ENCODE measurements around the gene CHGA. TPM values are rescaled to one million over a fixed set of nuclear protein-coding genes. Genes with fewer than 3 reads are reported as not detected.

The CHGA gene
- polyA plus RNA-seq, 1 experiment = not detected

- Histone ChIP-seq H3K27ac (ENCODE audit: low read depth, low read length) (no peak overlapping the region), H3K27me3 (ENCODE audit: control insufficient read depth, insufficient read depth, low read length) (no peaks in the 10 kb centered on the region), H3K4me3 (ENCODE audit: low read depth, low read length) (no peak overlapping the region), H3K9me3 (ENCODE audit: control insufficient read depth, insufficient read depth, low read length) (peaks cover 27% of the 10 kb centered on the region)
- DNase-seq (ENCODE audit: low read depth, low spot score) = no peak
- no peak for TF ChIP-seq CTCF (IDR thresholded peaks at IDR 0.05; ENCODE audit: low read depth, low read length)
- POLR2A ChIA-PET = no interaction called here
- CTCF ChIA-PET = no interaction called here
These were observed 53.3 kb downstream of the CHGA start for GRCh38 chr14:92976268-92976667.

- Histone ChIP-seq H3K27ac (ENCODE audit: low read depth, low read length) (no peak overlapping the region), H3K9me3 (ENCODE audit: control insufficient read depth, insufficient read depth, low read length) (peaks cover 21% of the 10 kb centered on the region), H3K27me3 (ENCODE audit: control insufficient read depth, insufficient read depth, low read length) (no peaks in the 10 kb centered on the region), H3K4me3 (ENCODE audit: low read depth, low read length) (no peak overlapping the region)
- ChIA-PET CTCF (no interaction called here), POLR2A (no interaction called here)
- no peak for TF ChIP-seq CTCF (IDR thresholded peaks at IDR 0.05; ENCODE audit: low read depth, low read length)
- DNase-seq (ENCODE audit: low read depth, low spot score) = no peak
These were observed 55.5 kb downstream of the CHGA start for GRCh38 chr14:92978229-92979021.

GRCh38 chr14:92980866-92981265 lies 57.9 kb downstream of the CHGA start:
- no peak for DNase-seq (ENCODE audit: low read depth, low spot score)
- peaks cover 8% of the 10 kb centered on the region for H3K9me3 ChIP-seq (ENCODE audit: control insufficient read depth, insufficient read depth, low read length)
- TF ChIP-seq CTCF (IDR thresholded peaks at IDR 0.05; ENCODE audit: low read depth, low read length) = no peak
- ChIA-PET POLR2A (no interaction called here), CTCF (no interaction called here)
- H3K4me3 ChIP-seq (ENCODE audit: low read depth, low read length) = no peak overlapping the region
- H3K27me3 ChIP-seq (ENCODE audit: control insufficient read depth, insufficient read depth, low read length) = no peaks in the 10 kb centered on the region
- no peak overlapping the region for H3K27ac ChIP-seq (ENCODE audit: low read depth, low read length)

- no peak overlapping the region for H3K27ac ChIP-seq (ENCODE audit: low read depth, low read length)
- no peak overlapping the region for H3K4me3 ChIP-seq (ENCODE audit: low read depth, low read length)
- CTCF ChIA-PET = no interaction called here
- H3K9me3 ChIP-seq (ENCODE audit: control insufficient read depth, insufficient read depth, low read length) = peaks cover 8% of the 10 kb centered on the region
- TF ChIP-seq CTCF (IDR thresholded peaks at IDR 0.05; ENCODE audit: low read depth, low read length) = no peak
- DNase-seq (ENCODE audit: low read depth, low spot score) = no peak
- POLR2A ChIA-PET = no interaction called here
- no peaks in the 10 kb centered on the region for H3K27me3 ChIP-seq (ENCODE audit: control insufficient read depth, insufficient read depth, low read length)
These were observed 58.8 kb downstream of the CHGA start for GRCh38 chr14:92981726-92982125.

GRCh38 chr14:92982956-92983355 lies 60.0 kb downstream of the CHGA start:
- ChIA-PET CTCF (no interaction called here), POLR2A (interaction anchor here (0.6 kb wide), 1 partner anchor 275 kb away, joined by 3 read pairs; no protein-coding TSS in a partner anchor)
- no peak for TF ChIP-seq CTCF (IDR thresholded peaks at IDR 0.05; ENCODE audit: low read depth, low read length)
- DNase-seq (ENCODE audit: low read depth, low spot score) = no peak
- Histone ChIP-seq H3K4me3 (ENCODE audit: low read depth, low read length) (no peak overlapping the region), H3K27ac (ENCODE audit: low read depth, low read length) (no peak overlapping the region), H3K9me3 (ENCODE audit: control insufficient read depth, insufficient read depth, low read length) (peaks cover 8% of the 10 kb centered on the region), H3K27me3 (ENCODE audit: control insufficient read depth, insufficient read depth, low read length) (no peaks in the 10 kb centered on the region)

Measured in AG04450 (cell line).